NCI-H460 (cell line): Measurements from ENCODE around the gene YWHAB. TPM values are rescaled to one million over a fixed set of nuclear protein-coding genes. Genes with fewer than 3 reads are reported as not detected.
"Not testable (repeated sequence)": the region's sequence is repeated elsewhere in the genome, so short reads cannot be mapped to it uniquely, and the experiment has no call there.

Experiments used
- DNase-seq: peaks from one replicate; pipeline ENCODE4 v3.0.0-alpha.2; 2016; ENCODE audit warnings: low read depth; ENCODE audit errors: extremely low read depth
- polyA plus RNA-seq: library from polyadenylated mRNA; depleted of rRNA; stranded (reverse); fragments of >200 nt; gene quantifications from 2 replicates; pipeline ENCODE4 v1.2.3, GENCODE V29; 2014; cell fraction: nucleus; rRNA removed
- total RNA-seq: library from RNA; depleted of rRNA; stranded (reverse); fragments of >200 nt; shearing (Covaris generic); gene quantifications from 2 replicates; pipeline ENCODE4 v1.2.3, GENCODE V29; 2014; rRNA removed

The YWHAB gene
- total RNA-seq = 86.9 and 113 TPM in 2 replicates
- 56.3 and 75.9 TPM in 2 replicates for polyA plus RNA-seq

DNA sequence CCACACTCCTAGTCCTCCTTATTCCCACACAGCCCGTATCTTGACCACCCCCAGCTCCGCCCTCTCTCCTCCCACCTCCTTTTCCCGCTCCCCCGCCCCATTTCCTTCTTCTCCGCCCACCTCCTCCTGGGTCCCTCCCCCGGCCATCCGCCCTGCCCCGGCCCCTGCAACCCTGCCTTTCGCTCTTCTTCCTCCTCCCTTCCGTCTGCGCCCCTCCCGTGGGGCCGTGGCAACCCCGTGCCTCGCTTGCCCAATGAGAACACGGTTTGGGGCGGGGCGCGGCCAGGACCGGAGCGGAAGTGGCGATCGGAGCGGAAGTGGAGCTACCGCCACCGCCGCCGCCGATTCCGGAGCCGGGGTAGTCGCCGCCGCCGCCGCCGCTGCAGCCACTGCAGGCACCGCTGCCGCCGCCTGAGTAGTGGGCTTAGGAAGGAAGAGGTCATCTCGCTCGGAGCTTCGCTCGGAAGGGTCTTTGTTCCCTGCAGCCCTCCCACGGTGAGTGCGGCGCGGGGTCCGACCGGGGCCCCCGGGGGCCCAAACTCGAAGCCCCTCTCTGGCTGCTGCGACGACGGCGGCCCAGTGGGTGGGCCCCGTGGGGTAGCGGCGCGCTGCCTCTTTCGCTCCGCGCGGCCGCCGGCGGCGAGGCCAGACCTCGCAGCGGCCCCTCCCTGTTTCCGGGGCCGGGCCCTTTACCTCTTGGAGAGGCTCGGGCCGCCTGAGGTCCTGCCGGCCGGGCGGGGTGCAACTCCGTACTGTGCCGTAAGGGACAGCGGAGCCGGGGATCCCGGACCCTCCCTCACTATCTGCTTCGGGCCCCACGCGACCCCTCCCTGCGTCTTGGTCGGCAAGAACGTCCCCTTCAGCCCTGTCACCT, at the start of gene YWHAB:
TSS of gene YWHAB (plus strand) at position 314 of the 874 bp plus-strand sequence. CDS start 15,829 bp downstream, outside the sequence.
- peak; percentile 97 for DNase-seq

DNA sequence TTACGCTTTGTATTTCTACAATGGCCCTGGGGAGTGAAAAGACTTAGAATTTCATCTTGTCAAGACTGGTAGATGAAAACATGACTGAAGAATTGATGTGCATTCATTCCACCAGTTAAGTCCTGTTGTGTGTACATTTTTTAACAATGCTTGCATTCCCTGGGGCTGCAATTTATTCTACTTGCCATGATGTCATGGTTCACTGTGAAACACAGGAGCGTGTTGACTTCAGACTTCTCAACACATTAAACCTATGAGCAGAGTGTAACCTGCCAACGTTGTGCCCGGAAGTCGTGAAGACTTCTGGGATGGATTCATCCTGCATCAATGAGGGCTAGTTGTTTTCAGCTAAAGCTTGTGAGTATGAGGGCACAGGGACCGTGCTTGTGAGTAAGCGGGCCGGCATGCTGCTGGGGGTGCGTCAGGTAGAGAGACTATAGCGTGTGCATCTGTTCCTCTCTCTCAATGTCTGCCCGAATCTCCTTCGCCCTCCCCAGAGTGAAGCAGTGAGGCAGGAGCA, 48.8 kb upstream of the YWHAB start:
- no peak for DNase-seq

DNA sequence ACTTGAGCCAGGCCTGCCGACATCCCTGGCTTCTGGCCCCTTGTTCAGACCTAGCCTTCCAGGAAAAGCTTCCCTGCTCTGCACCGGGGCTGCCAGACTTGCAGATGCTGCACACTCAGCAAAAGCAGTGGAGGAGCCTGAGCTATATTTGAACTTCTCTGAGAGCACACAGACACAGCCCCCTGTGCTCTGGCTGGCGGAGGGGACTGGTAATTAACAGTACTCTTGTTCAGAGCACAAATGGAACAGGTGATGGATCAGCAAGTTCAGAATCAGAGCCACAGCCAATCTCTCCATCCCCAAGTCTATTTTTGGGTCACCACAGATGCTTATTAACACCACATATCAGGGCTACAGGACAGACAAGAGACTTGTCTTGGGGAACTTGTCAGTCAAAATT, 47.6 kb upstream of the YWHAB start:
- DNase-seq = no peak

DNA sequence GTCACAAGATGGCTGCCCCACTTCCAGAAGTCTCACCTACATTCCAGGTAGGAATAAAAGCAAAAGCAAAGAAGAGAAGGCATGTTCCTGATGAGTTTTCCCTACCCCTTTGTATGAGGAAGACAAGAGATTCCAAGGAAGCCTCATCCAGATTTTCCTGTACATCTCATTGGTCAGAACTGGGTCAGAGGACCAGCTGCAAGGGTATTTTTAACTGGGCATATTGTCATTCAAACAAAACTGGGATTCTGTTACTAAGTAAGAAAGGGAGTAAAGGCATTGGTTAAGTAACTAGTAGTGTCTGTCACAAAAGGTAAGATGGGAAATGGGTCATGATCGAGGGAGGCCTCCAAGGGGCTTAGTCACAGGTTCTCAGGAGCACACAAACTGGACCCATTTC, 47.0 kb upstream of the YWHAB start:
- no peak for DNase-seq

- DNase-seq = no peak
Measured at GRCh38 chr20:44839481-44839880, 46.0 kb upstream of the YWHAB start.

- DNase-seq = no peak
Measured at GRCh38 chr20:44840826-44841225, 44.7 kb upstream of the YWHAB start.

DNA sequence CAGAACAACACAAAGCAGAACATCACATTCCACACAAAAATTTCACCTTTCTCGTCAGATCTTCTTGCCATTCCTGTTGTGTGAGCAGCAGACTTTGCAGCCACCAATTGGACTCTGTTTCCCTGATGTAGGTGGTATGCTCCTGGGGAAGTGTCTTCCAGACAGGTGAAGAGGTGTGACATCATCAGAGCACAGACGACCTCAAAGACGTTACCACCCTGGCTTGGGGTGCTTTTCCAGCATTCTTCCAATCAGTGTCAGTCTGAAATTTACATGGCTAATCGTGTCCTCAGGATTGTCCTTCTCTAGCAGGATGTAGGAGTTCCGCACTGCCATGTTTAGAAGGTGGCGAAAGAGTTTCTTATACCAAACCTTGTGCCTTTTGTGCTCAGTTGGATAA, 43.5 kb upstream of the YWHAB start:
- DNase-seq = no peak

GRCh38 chr20:44843876-44844275, 41.6 kb upstream of the YWHAB start:
- DNase-seq = no peak

- no peak for DNase-seq
Measured at GRCh38 chr20:44848254-44849015, 37.1 kb upstream of the YWHAB start.

DNA sequence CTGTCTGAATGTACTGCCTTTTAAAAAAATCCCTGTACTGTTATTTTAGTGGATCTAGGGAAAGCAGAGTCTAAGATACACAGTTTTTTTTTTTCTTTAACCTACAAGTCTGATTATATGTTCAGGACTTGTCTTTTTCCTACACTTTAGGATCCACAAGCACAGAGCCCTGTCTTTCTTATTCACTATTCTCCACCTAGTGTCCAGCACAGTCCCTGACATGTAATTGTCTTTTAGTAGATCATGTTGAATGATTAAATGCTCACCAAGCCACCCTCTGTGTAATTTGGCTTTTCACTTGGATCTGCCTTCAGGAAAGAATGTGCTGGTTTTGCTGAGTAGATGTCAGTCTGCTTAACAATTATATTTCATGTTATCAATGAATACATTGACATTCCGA, 35.8 kb upstream of the YWHAB start:
- DNase-seq = no peak

DNA sequence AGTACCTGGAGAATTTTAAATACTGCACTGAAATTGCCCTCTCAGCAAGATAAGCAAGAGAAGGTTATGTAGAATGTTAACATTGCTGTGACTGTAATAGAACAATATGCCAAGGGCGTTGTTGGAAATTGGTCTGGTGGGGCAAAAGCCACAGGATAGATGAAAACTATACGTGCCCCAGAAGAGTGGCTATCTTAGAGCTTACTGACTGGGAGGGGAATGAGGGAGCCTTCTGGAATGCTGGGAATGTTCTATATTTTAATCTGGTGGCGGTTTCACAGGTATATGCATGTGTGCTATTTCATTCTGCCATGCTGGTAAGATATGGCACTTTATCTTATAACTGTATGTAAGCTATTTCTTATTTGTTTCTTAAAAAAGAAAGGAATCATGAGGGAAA, 35.2 kb upstream of the YWHAB start:
- DNase-seq = no peak

DNA sequence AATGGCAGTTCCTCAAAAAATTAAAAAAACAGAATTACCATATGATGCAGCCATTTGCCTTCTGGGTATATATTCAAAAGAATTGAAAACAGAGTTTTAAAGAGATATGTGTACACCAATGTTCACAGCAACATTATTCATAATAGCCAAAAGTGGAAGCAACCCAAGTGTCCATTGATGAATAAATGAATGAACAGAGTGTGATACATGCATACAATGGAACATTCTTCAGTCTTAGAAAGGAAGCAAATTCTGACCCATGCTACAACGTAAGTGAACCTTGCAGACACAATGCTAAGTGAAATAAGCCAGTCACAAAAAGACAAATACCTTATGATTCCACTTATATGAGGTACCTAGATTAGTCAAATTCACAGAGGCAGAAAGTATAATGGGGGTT, 34.7 kb upstream of the YWHAB start:
- no peak for DNase-seq

DNA sequence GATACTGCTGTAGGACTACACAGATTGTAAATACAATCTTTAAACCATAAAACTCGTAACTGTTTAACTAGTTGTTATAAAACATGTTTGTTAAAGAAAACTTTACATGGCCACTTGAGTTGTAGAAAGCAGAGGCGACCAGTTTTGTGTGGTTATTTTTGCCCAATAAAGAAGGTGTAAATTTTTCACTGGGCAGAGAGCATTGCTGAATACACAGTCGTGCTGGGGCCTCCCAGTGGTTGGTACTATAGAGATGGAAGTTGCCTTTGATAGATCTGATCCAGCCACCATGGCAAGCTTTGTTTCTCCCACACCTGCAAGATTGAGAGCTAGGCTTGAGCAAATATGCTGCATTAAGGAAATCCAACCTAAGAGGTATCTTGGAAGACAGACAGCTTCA, 34.0 kb upstream of the YWHAB start:
- no peak for DNase-seq

DNA sequence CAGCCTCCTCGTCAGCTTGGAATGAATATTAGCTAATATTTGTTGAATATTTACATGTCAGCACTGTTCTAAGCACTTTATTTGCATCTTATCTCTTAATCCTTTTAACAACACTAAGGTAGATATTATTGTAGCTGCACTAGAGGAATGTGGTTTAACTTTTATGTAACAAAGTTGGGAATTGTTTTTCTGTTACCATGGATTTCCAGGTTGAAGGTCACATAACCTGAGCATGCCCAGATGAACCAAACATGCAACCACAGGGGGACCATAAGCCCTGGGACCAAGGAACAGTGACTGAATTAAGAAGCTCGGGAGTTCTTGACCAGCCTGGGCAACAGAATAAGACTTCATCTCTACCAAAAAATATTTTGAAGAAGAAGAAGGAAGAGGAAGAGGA, 29.1 kb upstream of the YWHAB start:
- DNase-seq = no peak

- no peak for DNase-seq
Measured at GRCh38 chr20:44856856-44857448, 28.6 kb upstream of the YWHAB start.

DNA sequence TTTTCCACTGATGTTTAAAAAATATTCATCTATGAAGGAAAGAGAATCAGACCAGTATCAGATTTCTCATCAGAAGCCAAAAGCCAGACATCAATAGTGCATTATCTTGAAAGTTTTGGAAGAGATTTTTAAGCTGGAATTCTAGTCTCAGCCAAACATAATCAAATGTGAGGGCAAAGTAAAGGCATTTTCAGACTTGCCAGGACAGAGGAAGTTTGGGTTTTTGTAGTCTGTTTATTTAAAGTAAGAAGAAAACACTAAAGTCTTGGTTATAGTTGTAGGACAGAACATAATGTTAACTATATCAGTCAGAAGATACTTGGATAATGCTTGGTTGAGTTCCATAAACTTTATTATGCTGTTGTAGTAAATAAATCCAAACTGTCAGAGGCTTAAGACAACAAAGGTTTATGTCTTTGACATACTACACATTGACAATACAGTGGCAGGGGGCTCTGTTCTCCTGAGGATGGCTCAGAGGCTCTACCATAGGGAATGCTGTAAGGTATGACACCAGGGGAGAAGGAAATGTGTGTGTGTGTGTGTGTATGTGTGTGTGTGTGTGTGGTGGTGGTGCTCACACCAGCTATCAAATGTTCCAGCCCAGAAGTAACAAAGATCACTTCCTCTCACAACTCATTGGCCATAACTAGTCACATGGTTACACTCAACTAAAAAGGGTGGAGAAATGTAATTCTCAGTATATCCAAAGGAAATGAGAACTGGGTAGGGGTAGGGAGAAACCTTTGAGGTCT, 26.7 kb upstream of the YWHAB start:
- DNase-seq = no peak

DNA sequence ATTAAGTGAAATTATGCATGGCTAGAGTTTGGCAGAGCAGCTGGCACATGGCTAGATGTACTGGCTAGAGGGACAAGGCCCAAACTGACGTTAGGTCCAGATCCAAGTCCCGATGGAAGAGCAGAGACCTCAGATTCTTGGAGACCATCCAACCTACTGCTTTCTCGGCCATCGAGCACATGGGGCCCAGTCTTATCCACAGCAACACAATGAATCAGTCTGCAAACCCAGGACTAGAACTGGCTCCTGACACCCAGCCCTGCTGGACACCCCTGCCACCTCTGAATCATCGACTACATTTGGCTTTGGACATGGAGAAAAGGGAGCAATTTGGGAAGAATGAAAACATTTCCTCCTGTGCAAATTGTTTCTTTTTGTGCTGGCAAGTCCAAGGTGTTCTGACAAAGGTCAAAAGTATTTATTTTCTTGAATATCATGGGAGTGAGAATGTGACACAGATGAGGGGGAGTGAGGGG, 23.9 kb upstream of the YWHAB start:
- no peak for DNase-seq

GRCh38 chr20:44862286-44862685, 23.2 kb upstream of the YWHAB start:
- DNase-seq = no peak

GRCh38 chr20:44863365-44864084, 22.0 kb upstream of the YWHAB start:
- DNase-seq = not testable (repeated sequence)

- DNase-seq = not testable (repeated sequence)
Measured at GRCh38 chr20:44864493-44864892, 21.0 kb upstream of the YWHAB start.
